B cell (primary cell): ENCODE results near the gene LAMC3. TPM values are rescaled to one million over a fixed set of nuclear protein-coding genes. Genes with fewer than 3 reads are reported as not detected.

Experiments used
- ATAC-seq: fragments of 200-7000 bp; cut with Tn5 transposase; one replicate; pipeline ENCODE4 v1.10.0; 2021; ENCODE audit warnings: low read depth, mild to moderate bottlenecking, moderate number of reproducible peaks, moderate library complexity
- CTCF ChIA-PET: fragments of 350-600 bp; sonication (Branson Sonifier 250); formaldehyde crosslinking; loops from one replicate; lab custom pipeline; 2021; ENCODE audit warnings: antibody characterized with exemption, inconsistent platforms; lab: Charles Lee
- POLR2A ChIA-PET: fragments of 350-600 bp; sonication (Branson Sonifier 250); formaldehyde crosslinking; loops from one replicate; lab custom pipeline; 2021; ENCODE audit warnings: antibody characterized with exemption; lab: Charles Lee
- DNase-seq: peaks from one replicate; pipeline ENCODE4 v3.0.0; 2013
- H2AFZ ChIP-seq: 2 replicates; pipeline ENCODE4 v1.6.1; 2012; ENCODE audit warnings: mild to moderate bottlenecking, low read depth, low read length; ENCODE audit not compliant: insufficient read depth, poor library complexity, severe bottlenecking
- H3K27ac ChIP-seq, 2 donors: 1 replicate in 1 of 2; 2 replicates in 1 of 2; pipeline ENCODE4 v1.5.1; 2012 to 2013; ENCODE audit warnings: low read length in 2 of 2, mild to moderate bottlenecking in 2 of 2, moderate library complexity in 1 of 2
- H3K27me3 ChIP-seq, 4 experiments: fragments of 200-600 bp in 1 of 4; sonication (generic) in 1 of 4; replicated peaks in 1 of 4; 1 replicate in 2 of 4; 2 replicates in 2 of 4; pipeline versions ENCODE4 v1.6.1 to v1.7.0; 2013 to 2016; ENCODE audit warnings: low read length in 3 of 4, mild to moderate bottlenecking in 2 of 4, mixed read lengths in 1 of 4, moderate library complexity in 1 of 4; ENCODE audit not compliant: insufficient read depth in 4 of 4, control insufficient read depth in 3 of 4; ENCODE audit errors: control extremely low read depth in 1 of 4
- H3K36me3 ChIP-seq, 2 experiments: replicated peaks in 1 of 2; 1 replicate in 1 of 2; 2 replicates in 1 of 2; pipeline versions ENCODE4 v1.6.1 to v1.7.1; 2013; ENCODE audit warnings: low read length in 1 of 2; ENCODE audit not compliant: insufficient read depth in 2 of 2, control insufficient read depth in 1 of 2; ENCODE audit errors: control extremely low read depth in 1 of 2, extremely low read depth in 1 of 2
- H3K4me1 ChIP-seq, 2 donors: fragments of 200-600 bp in 1 of 2; sonication (generic) in 1 of 2; 1 replicate in 1 of 2; 2 replicates in 1 of 2; pipeline versions ENCODE4 v1.5.1 to v1.6.1; 2013 to 2017; ENCODE audit warnings: low read length in 2 of 2; ENCODE audit not compliant: control insufficient read depth in 2 of 2, insufficient read depth in 2 of 2
- H3K4me2 ChIP-seq: replicated peaks from 2 replicates; pipeline ENCODE3; 2012; ENCODE audit warnings: mild to moderate bottlenecking, low read depth, low read length; ENCODE audit not compliant: poor library complexity, severe bottlenecking
- H3K4me3 ChIP-seq, 5 experiments: fragments of 200-600 bp in 1 of 5; sonication (generic) in 1 of 5; 1 replicate in 3 of 5; 2 replicates in 2 of 5; pipeline versions ENCODE4 v1.5.1 to v1.7.0; 2011 to 2016; ENCODE audit warnings: low read length in 4 of 5, mild to moderate bottlenecking in 4 of 5, low read depth in 2 of 5, control low read depth in 1 of 5, moderate library complexity in 1 of 5; ENCODE audit not compliant: insufficient read depth in 1 of 5; ENCODE audit errors: control extremely low read depth in 1 of 5, extremely low read depth in 1 of 5
- H3K79me2 ChIP-seq: fragments of 200-600 bp; sonication (generic); one replicate; pipeline ENCODE4 v1.6.0; 2016; ENCODE audit warnings: low read length; ENCODE audit not compliant: control insufficient read depth, insufficient read depth
- H3K9ac ChIP-seq: fragments of 200-600 bp; sonication (generic); 2 replicates; pipeline ENCODE4 v1.6.1; 2017; ENCODE audit warnings: mild to moderate bottlenecking, low read length, moderate library complexity
- H3K9me3 ChIP-seq, 3 donors: one replicate each; pipeline versions ENCODE4 v1.6.1 to v1.7.1; 2013; ENCODE audit warnings: low read length in 2 of 3; ENCODE audit not compliant: control insufficient read depth in 2 of 3, insufficient read depth in 1 of 3; ENCODE audit errors: control extremely low read depth in 1 of 3
- H4K20me1 ChIP-seq: 2 replicates; pipeline ENCODE4 v1.6.0; 2012; ENCODE audit warnings: mild to moderate bottlenecking, low read length; ENCODE audit not compliant: insufficient read depth, control insufficient read depth, poor library complexity, severe bottlenecking
- H3K27ac Mint-ChIP-seq: one replicate; pipeline ENCODE4 v1.8.0; 2021; ENCODE audit warnings: mixed read lengths
- H3K27me3 Mint-ChIP-seq: one replicate; pipeline ENCODE4 v1.8.0; 2021; ENCODE audit warnings: mixed read lengths
- H3K4me1 Mint-ChIP-seq: one replicate; pipeline ENCODE4 v1.8.0; 2021; ENCODE audit warnings: mixed read lengths
- H3K4me3 Mint-ChIP-seq: one replicate; pipeline ENCODE4 v1.8.0; 2021; ENCODE audit warnings: mixed read lengths
- H3K9me3 Mint-ChIP-seq: one replicate; pipeline ENCODE4 v1.8.0; 2022; ENCODE audit warnings: mixed read lengths; ENCODE audit not compliant: insufficient read depth
- EZH2 ChIP-seq: IDR thresholded peaks from 2 replicates; pipeline ENCODE4 v1.6.1; 2012; ENCODE audit warnings: borderline replicate concordance, low read depth, mild to moderate bottlenecking, moderate library complexity, low read length; ENCODE audit not compliant: insufficient read depth, poor library complexity, severe bottlenecking
- WGBS: methylation state at CpG from one replicate; pipeline ENCODE4 v1.1.5; 2013; ENCODE audit warnings: missing lambda C conversion rate; ENCODE audit not compliant: insufficient coverage; 5-methylcytosine and 5-hydroxymethylcytosine counted together
- intact Hi-C: fragments of 100-400 bp; cut with micrococcal nuclease; formaldehyde crosslinking; loops from one replicate; pipeline ENCODE4 v1.10.0; 2022
- polyA plus RNA-seq: library from polyadenylated mRNA; depleted of rRNA; stranded (reverse); fragments of >200 nt; gene quantifications from 2 replicates; pipeline ENCODE4 v1.2.3, GENCODE V29; 2012
- total RNA-seq, 2 donors: library from RNA; stranded (reverse); fragments of 120-200 nt in 1 of 2; gene quantifications; 1 replicate in 1 of 2; 2 replicates in 1 of 2; pipeline versions ENCODE4 v1.2.3 to v1.2.4, GENCODE V29; 2013 to 2022
- TF ChIP-seq, protein P1 (sequence below): fragments of 200-600 bp; IDR thresholded peaks from one replicate; pipeline ENCODE4 v1.8.0; 2022; ENCODE audit warnings: antibody characterized with exemption, mild to moderate bottlenecking

The LAMC3 gene
- total and polyA plus RNA-seq, 2 donors (not counting 1 experiment from before 2014, with no cell fraction given): 0.25 to 0.45 TPM

DNA sequence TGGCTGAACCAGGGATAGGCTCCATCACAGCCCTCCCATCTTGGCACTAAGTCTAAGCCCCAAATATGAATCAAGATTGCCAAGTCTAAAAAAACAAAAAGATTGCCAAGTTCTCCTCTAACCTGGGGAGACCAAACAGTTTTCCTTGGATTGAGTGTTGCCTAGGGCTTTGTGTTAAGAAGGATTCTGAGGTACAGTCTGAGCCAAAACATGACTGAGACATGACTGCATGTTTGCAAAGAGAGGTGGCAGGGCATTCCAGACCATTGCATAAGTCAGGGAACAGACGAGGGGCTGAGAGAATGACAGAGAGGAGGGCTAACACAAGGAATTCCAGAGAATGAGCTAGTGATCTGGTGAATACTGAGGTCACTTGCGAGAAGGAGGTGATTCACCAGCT lies 11.4 kb downstream of the LAMC3 start:
- ChIA-PET POLR2A (no interaction called here), CTCF (interaction anchor here (1.4 to 1.9 kb wide), 2 partner anchors 22 to 26 kb away, joined by 3 to 7 read pairs; no protein-coding TSS in a partner anchor)
- no peak overlapping the region for H3K4me3 ChIP-seq
- H3K9ac ChIP-seq: no peak overlapping the region
- peaks cover 0 to 5% (median 0%) of the 10 kb centered on the region in 3 donors for H3K9me3 ChIP-seq
- no peaks in the 10 kb centered on the region for H4K20me1 ChIP-seq
- Mint-ChIP-seq H3K27ac (no peak overlapping the region), H3K4me3 (no peak overlapping the region), H3K9me3 (no peaks in the 10 kb centered on the region), H3K4me1 (no peaks in the 10 kb centered on the region), H3K27me3 (peaks cover 12% of the 10 kb centered on the region)
- 94% methylated on average over 1 of the region's 2 CpGs for WGBS
- no peak overlapping the region for H3K4me2 ChIP-seq
- DNase-seq (no peak), ATAC-seq (no peak)
- H3K4me1 ChIP-seq: no peaks in the 10 kb centered on the region
- intact Hi-C loops: no loop called here
- no peak overlapping the region for H2AFZ ChIP-seq
- H3K27ac ChIP-seq: no peak overlapping the region
- H3K27me3 ChIP-seq: peaks cover 0 to 3% (median under 1%) of the 10 kb centered on the region in 4 experiments
- H3K79me2 ChIP-seq: no peaks in the 10 kb centered on the region
- no peaks in the 10 kb centered on the region for H3K36me3 ChIP-seq
- no peak for TF ChIP-seq EZH2
- TF ChIP-seq, protein P1, sequence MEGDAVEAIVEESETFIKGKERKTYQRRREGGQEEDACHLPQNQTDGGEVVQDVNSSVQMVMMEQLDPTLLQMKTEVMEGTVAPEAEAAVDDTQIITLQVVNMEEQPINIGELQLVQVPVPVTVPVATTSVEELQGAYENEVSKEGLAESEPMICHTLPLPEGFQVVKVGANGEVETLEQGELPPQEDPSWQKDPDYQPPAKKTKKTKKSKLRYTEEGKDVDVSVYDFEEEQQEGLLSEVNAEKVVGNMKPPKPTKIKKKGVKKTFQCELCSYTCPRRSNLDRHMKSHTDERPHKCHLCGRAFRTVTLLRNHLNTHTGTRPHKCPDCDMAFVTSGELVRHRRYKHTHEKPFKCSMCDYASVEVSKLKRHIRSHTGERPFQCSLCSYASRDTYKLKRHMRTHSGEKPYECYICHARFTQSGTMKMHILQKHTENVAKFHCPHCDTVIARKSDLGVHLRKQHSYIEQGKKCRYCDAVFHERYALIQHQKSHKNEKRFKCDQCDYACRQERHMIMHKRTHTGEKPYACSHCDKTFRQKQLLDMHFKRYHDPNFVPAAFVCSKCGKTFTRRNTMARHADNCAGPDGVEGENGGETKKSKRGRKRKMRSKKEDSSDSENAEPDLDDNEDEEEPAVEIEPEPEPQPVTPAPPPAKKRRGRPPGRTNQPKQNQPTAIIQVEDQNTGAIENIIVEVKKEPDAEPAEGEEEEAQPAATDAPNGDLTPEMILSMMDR: no peak

DNA sequence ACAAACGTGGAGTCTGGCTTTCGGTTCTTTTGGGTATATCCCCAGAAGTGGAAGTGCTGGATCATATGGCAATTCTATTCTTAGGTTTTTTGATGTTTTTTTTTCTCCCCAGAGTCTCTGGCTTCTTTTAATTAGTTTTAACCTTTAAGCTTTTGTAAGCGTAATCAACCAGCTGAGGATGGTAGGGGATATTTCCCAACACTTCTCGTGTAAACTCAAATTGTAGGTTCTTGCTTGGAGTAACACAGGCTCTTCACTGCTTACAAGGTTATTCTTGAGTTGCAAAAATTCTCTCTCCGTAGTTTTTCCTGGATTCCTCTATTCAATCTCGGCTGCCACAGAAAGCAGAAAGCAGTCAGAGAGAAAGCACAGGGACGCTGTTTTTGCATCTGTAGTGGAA lies 11.9 kb downstream of the LAMC3 start:
- Histone ChIP-seq H3K9ac (no peak overlapping the region), H3K27ac (no peak overlapping the region), H3K4me2 (no peak overlapping the region), H3K36me3 (no peaks in the 10 kb centered on the region), H3K4me3 (no peak overlapping the region), H4K20me1 (no peaks in the 10 kb centered on the region), H3K79me2 (no peaks in the 10 kb centered on the region), H3K27me3 (peaks cover 0 to 3% (median under 1%) of the 10 kb centered on the region in 4 experiments), H3K4me1 (no peaks in the 10 kb centered on the region), H3K9me3 (peaks cover 0 to 5% (median 0%) of the 10 kb centered on the region in 3 donors), H2AFZ (no peak overlapping the region)
- peaks cover 17% of the 10 kb centered on the region for H3K27me3 Mint-ChIP-seq
- intact Hi-C loops: no loop called here
- CTCF ChIA-PET: interaction anchor here (1.4 to 1.9 kb wide), 2 partner anchors 23 to 26 kb away, joined by 3 to 7 read pairs; no protein-coding TSS in a partner anchor
- H3K27ac Mint-ChIP-seq: no peak overlapping the region
- POLR2A ChIA-PET: no interaction called here
- no peak overlapping the region for H3K4me3 Mint-ChIP-seq
- WGBS: 96% methylated on average over 4 of the region's 7 CpGs
- H3K9me3 Mint-ChIP-seq: no peaks in the 10 kb centered on the region
- no peak for TF ChIP-seq EZH2
- TF ChIP-seq, protein P1: no peak
- ATAC-seq: no peak
- DNase-seq: no peak
- no peaks in the 10 kb centered on the region for H3K4me1 Mint-ChIP-seq
